ENCODE results near the gene LRMDA.

GRCh38 chr10:75511011-75511410, 79.6 kb downstream of the LRMDA start:
- TF ChIP-seq CTCF (IDR thresholded peaks at IDR 0.05) (no peak), EZH2 (IDR thresholded peaks at IDR 0.05; ENCODE audit: borderline replicate concordance, insufficient read depth, low read depth, low read length, poor library complexity, severe bottlenecking) (no peak)
